HCT116 (cell line): ENCODE results near the gene RAMAC. TPM values are rescaled to one million over a fixed set of nuclear protein-coding genes. Genes with fewer than 3 reads are reported as not detected.

Source experiments
- ATAC-seq: fragments of 200-7000 bp; cut with Tn5 transposase; 2 replicates; pipeline ENCODE4 v1.9.1; 2020; ENCODE audit warnings: mild to moderate bottlenecking, moderate library complexity
- BruUV-seq: library from RNA; stranded (reverse); fragments of 400-500 nt; replicated peaks from 2 replicates; lab custom pipeline; 2021; lab: Mats Ljungman, UMichigan
- CTCF ChIA-PET: fragments of 300-600 bp; sonication (Branson Sonifier 250); formaldehyde crosslinking; loops from one replicate; lab custom pipeline; 2021; ENCODE audit warnings: antibody characterized with exemption; lab: Charles Lee
- POLR2A ChIA-PET: fragments of 300-600, 350-600 bp; sonication (Branson Sonifier 250); formaldehyde crosslinking; loops from one replicate; lab custom pipeline; 2021; ENCODE audit warnings: antibody characterized with exemption; lab: Charles Lee
- RAD21 ChIA-PET, 2 experiments: fragments of 300-600 bp; sonication (Branson Sonifier 250); formaldehyde crosslinking; loops; one replicate each; lab custom pipeline; 2023; ENCODE audit warnings: low total read pairs in 2 of 2; ENCODE audit not compliant: uncharacterized antibody in 2 of 2, unreplicated experiment in 2 of 2, low non-redundant PET in 1 of 2; lab: Charles Lee
- DNase-seq: peaks from one replicate; pipeline ENCODE4 v3.0.0-alpha.2; 2010; ENCODE audit warnings: low read depth, low spot score
- H2AFZ ChIP-seq: fragments of 200-600 bp; shearing (Covaris generic), sonication (generic); 2 replicates; pipeline ENCODE4 v1.6.1; 2017; ENCODE audit warnings: low read depth, mixed run types, mixed read lengths, antibody characterized with exemption, low read length; ENCODE audit not compliant: poor library complexity, severe bottlenecking
- H3K27ac ChIP-seq: 2 replicates; pipeline ENCODE4 v1.5.1; 2012; ENCODE audit warnings: low read depth, low read length
- H3K27me3 ChIP-seq: fragments of 200-600 bp; sonication (generic); 2 replicates; pipeline ENCODE4 v1.6.1; 2016; ENCODE audit warnings: mixed run types, low read length, mixed read lengths; ENCODE audit not compliant: insufficient read depth
- H3K36me3 ChIP-seq, 2 experiments: fragments of 200-500 bp in 1 of 2; fragments of 200-600 bp in 1 of 2; sonication (Bioruptor generic) in 1 of 2; sonication (generic) in 1 of 2; 2 replicates each; pipeline versions ENCODE4 v1.5.1 to v1.6.1; 2014 to 2016; ENCODE audit warnings: low read length in 2 of 2, inconsistent platforms in 1 of 2, mixed read lengths in 1 of 2, mixed run types in 1 of 2; ENCODE audit not compliant: insufficient read depth in 2 of 2, control insufficient read depth in 1 of 2
- H3K4me1 ChIP-seq, 2 experiments: fragments of 200-600 bp in 1 of 2; sonication (generic) in 1 of 2; 2 replicates each; pipeline versions ENCODE4 v1.5.1 to v1.6.1; 2012 to 2017; ENCODE audit warnings: low read length in 2 of 2, inconsistent platforms in 1 of 2, mild to moderate bottlenecking in 1 of 2, mixed read lengths in 1 of 2, mixed run types in 1 of 2, moderate library complexity in 1 of 2; ENCODE audit not compliant: insufficient read depth in 2 of 2, control insufficient read depth in 1 of 2
- H3K4me2 ChIP-seq: fragments of 200-600 bp; sonication (generic); 2 replicates; pipeline ENCODE4 v1.6.1; 2017; ENCODE audit warnings: mixed run types, low read length, mixed read lengths
- H3K4me3 ChIP-seq, 2 experiments: fragments of 200-600 bp in 1 of 2; sonication (generic) in 1 of 2; replicated peaks in 1 of 2; 2 replicates each; pipeline ENCODE4 v1.5.1; 2011 to 2016; ENCODE audit warnings: low read length in 2 of 2, control low read depth in 1 of 2, low read depth in 1 of 2, mild to moderate bottlenecking in 1 of 2, mixed read lengths in 1 of 2, mixed run types in 1 of 2
- H3K79me2 ChIP-seq: fragments of 200-600 bp; sonication (generic); 2 replicates; pipeline ENCODE4 v1.6.1; 2017; ENCODE audit warnings: mild to moderate bottlenecking, mixed run types, low read length, moderate library complexity, mixed read lengths; ENCODE audit not compliant: insufficient read depth
- H3K9ac ChIP-seq: fragments of 200-600 bp; sonication (generic); 2 replicates; pipeline ENCODE4 v1.6.1; 2016; ENCODE audit warnings: low read length, mixed read lengths
- H3K9me2 ChIP-seq: fragments of 200-600 bp; sonication (generic), shearing (Covaris generic); 2 replicates; pipeline ENCODE4 v1.6.1; 2017; ENCODE audit warnings: mixed run types, mild to moderate bottlenecking, moderate library complexity; ENCODE audit not compliant: insufficient read depth
- H3K9me3 ChIP-seq, 2 experiments: fragments of 200-500 bp in 1 of 2; fragments of 200-600 bp in 1 of 2; sonication (Bioruptor generic) in 1 of 2; sonication (generic) in 1 of 2; 2 replicates each; pipeline ENCODE4 v1.6.1; 2014 to 2017; ENCODE audit warnings: low read length in 2 of 2, mixed read lengths in 2 of 2, inconsistent platforms in 1 of 2, low read depth in 1 of 2, mild to moderate bottlenecking in 1 of 2, mixed run types in 1 of 2, moderate library complexity in 1 of 2; ENCODE audit not compliant: control insufficient read depth in 1 of 2, insufficient read depth in 1 of 2
- H4K20me1 ChIP-seq: fragments of 200-600 bp; sonication (generic), shearing (Covaris generic); 2 replicates; pipeline ENCODE4 v1.6.1; 2017; ENCODE audit warnings: mixed run types, mild to moderate bottlenecking, moderate library complexity; ENCODE audit not compliant: insufficient read depth
- EGR1 ChIP-seq: IDR thresholded peaks from 2 replicates; pipeline ENCODE4 v1.6.1; 2012; ENCODE audit warnings: low read depth
- ELF1 ChIP-seq: IDR thresholded peaks from 2 replicates; pipeline ENCODE4 v1.6.1; 2012; ENCODE audit warnings: low read depth, borderline replicate concordance
- FOSL1 ChIP-seq: IDR thresholded peaks from 2 replicates; pipeline ENCODE4 v1.6.1; 2012; ENCODE audit warnings: low read depth
- JUND ChIP-seq: IDR thresholded peaks from 2 replicates; pipeline ENCODE4 v1.6.1; 2012
- POLR2A ChIP-seq: IDR thresholded peaks from 2 replicates; pipeline ENCODE4 v1.7.0; 2011; ENCODE audit warnings: borderline replicate concordance; ENCODE audit not compliant: insufficient read depth, insufficient read length; ENCODE audit errors: extremely low read depth
- POLR2AphosphoS5 ChIP-seq: IDR thresholded peaks from 2 replicates; pipeline ENCODE4 v1.6.1; 2011; ENCODE audit warnings: mild to moderate bottlenecking, low read depth, low read length, moderate library complexity
- RAD21 ChIP-seq: IDR thresholded peaks from 2 replicates; pipeline ENCODE4 v1.6.1; 2012; ENCODE audit warnings: low read depth, mild to moderate bottlenecking
- SIN3A ChIP-seq: IDR thresholded peaks from 2 replicates; pipeline ENCODE4 v1.6.1; 2012; ENCODE audit warnings: low read depth
- SP1 ChIP-seq: IDR thresholded peaks from 2 replicates; pipeline ENCODE4 v1.6.1; 2012; ENCODE audit warnings: low read depth
- SRF ChIP-seq: IDR thresholded peaks from 2 replicates; pipeline ENCODE4 v1.6.1; 2012; ENCODE audit warnings: low read depth
- TCF7L2 ChIP-seq: IDR thresholded peaks from 2 replicates; pipeline ENCODE4 v1.7.0; 2011; ENCODE audit warnings: borderline replicate concordance, inconsistent platforms; ENCODE audit not compliant: insufficient read depth, insufficient read length; ENCODE audit errors: extremely low read depth
- YY1 ChIP-seq: IDR thresholded peaks from 2 replicates; pipeline ENCODE4 v1.6.1; 2011; ENCODE audit warnings: low read length, low read depth, moderate library complexity, mild to moderate bottlenecking; ENCODE audit not compliant: insufficient replicate concordance; ENCODE audit errors: extremely low read depth
- ZFX ChIP-seq: fragments of 450-650 bp; IDR thresholded peaks from 2 replicates; pipeline ENCODE4 v1.6.1; 2017
- ZNF274 ChIP-seq: fragments of 200-500 bp; sonication (Bioruptor generic); IDR thresholded peaks from 2 replicates; pipeline ENCODE4 v1.6.1; 2014; ENCODE audit warnings: mild to moderate bottlenecking, low read depth, low read length, inconsistent platforms
- intact Hi-C: fragments of 100-400 bp; cut with micrococcal nuclease; formaldehyde crosslinking; loops from 2 replicates; pipeline ENCODE4 v1.10.0; 2022
- total RNA-seq: library from RNA; stranded (reverse); gene quantifications from one replicate; pipeline ENCODE4 v1.2.1, GENCODE V29; 2021; ENCODE audit not compliant: unreplicated experiment
- TF ChIP-seq, protein P1 (sequence below): IDR thresholded peaks from 2 replicates; pipeline ENCODE4 v1.6.1; 2011; ENCODE audit warnings: mild to moderate bottlenecking, low read length, moderate library complexity; ENCODE audit not compliant: insufficient replicate concordance; ENCODE audit errors: extremely low read depth
- TF ChIP-seq, protein P2 (sequence below): IDR thresholded peaks from 2 replicates; pipeline ENCODE4 v1.6.1; 2012
- TF ChIP-seq, protein P3 (sequence below): IDR thresholded peaks from 2 replicates; pipeline ENCODE4 v1.6.1; 2012; ENCODE audit warnings: low read depth

The RAMAC gene
- total RNA-seq, 1 experiment from 2014 or later: 16.5 TPM

DNA sequence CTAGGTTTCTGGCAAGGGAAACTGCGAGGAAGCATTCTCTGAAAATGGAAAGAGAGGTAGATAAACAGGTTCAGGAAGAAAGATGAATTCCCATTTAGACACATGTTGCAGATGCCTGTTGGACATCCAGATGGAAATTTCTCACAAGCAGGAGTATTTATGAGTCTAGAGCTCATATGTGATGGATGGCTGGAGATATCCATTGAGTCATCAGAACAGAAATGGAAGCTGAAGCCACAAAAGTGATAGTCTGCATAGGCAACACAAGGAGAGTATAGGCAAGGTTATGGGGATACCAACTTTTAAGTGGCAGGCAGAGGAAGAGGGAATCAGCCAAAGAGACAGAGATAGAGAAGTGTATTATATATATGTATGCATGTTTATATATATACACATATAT lies 6.3 kb upstream of the RAMAC start:
- no peak overlapping the region for H3K4me3 ChIP-seq
- TF ChIP-seq, protein P1, sequence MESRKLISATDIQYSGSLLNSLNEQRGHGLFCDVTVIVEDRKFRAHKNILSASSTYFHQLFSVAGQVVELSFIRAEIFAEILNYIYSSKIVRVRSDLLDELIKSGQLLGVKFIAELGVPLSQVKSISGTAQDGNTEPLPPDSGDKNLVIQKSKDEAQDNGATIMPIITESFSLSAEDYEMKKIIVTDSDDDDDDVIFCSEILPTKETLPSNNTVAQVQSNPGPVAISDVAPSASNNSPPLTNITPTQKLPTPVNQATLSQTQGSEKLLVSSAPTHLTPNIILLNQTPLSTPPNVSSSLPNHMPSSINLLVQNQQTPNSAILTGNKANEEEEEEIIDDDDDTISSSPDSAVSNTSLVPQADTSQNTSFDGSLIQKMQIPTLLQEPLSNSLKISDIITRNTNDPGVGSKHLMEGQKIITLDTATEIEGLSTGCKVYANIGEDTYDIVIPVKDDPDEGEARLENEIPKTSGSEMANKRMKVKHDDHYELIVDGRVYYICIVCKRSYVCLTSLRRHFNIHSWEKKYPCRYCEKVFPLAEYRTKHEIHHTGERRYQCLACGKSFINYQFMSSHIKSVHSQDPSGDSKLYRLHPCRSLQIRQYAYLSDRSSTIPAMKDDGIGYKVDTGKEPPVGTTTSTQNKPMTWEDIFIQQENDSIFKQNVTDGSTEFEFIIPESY: no peak
- TF ChIP-seq ELF1: no peak
- TF ChIP-seq, protein P2, sequence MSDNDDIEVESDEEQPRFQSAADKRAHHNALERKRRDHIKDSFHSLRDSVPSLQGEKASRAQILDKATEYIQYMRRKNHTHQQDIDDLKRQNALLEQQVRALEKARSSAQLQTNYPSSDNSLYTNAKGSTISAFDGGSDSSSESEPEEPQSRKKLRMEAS: no peak
- no peak for TF ChIP-seq ZFX
- TF ChIP-seq YY1: no peak
- no peak for TF ChIP-seq TCF7L2
- no peak for TF ChIP-seq POLR2A
- no peak for TF ChIP-seq SRF
- TF ChIP-seq JUND: no peak
- TF ChIP-seq, protein P3, sequence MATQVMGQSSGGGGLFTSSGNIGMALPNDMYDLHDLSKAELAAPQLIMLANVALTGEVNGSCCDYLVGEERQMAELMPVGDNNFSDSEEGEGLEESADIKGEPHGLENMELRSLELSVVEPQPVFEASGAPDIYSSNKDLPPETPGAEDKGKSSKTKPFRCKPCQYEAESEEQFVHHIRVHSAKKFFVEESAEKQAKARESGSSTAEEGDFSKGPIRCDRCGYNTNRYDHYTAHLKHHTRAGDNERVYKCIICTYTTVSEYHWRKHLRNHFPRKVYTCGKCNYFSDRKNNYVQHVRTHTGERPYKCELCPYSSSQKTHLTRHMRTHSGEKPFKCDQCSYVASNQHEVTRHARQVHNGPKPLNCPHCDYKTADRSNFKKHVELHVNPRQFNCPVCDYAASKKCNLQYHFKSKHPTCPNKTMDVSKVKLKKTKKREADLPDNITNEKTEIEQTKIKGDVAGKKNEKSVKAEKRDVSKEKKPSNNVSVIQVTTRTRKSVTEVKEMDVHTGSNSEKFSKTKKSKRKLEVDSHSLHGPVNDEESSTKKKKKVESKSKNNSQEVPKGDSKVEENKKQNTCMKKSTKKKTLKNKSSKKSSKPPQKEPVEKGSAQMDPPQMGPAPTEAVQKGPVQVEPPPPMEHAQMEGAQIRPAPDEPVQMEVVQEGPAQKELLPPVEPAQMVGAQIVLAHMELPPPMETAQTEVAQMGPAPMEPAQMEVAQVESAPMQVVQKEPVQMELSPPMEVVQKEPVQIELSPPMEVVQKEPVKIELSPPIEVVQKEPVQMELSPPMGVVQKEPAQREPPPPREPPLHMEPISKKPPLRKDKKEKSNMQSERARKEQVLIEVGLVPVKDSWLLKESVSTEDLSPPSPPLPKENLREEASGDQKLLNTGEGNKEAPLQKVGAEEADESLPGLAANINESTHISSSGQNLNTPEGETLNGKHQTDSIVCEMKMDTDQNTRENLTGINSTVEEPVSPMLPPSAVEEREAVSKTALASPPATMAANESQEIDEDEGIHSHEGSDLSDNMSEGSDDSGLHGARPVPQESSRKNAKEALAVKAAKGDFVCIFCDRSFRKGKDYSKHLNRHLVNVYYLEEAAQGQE: no peak
- no peak for TF ChIP-seq POLR2AphosphoS5
- no peak for TF ChIP-seq FOSL1
- TF ChIP-seq RAD21: no peak
- no peak for TF ChIP-seq ZNF274
- no peak for TF ChIP-seq SIN3A
- no peak for TF ChIP-seq SP1
- TF ChIP-seq EGR1: no peak
- TF ChIP-seq, all 23 proteins: peak for 0
- no peak overlapping the region for H3K9ac ChIP-seq
- H3K27me3 ChIP-seq: no peaks in the 10 kb centered on the region
- no peaks in the 10 kb centered on the region for H3K9me2 ChIP-seq
- intact Hi-C loops: no loop called here
- POLR2A ChIA-PET: no interaction called here
- no peak overlapping the region for H2AFZ ChIP-seq
- DNase-seq (no peak), ATAC-seq (no peak)
- H3K4me1 ChIP-seq: no peaks in the 10 kb centered on the region
- H3K27ac ChIP-seq: no peak overlapping the region
- CTCF ChIA-PET: no interaction called here
- H3K79me2 ChIP-seq: no peaks in the 10 kb centered on the region
- RAD21 ChIA-PET: no interaction called here
- H3K4me2 ChIP-seq: no peak overlapping the region
- H3K9me3 ChIP-seq: no peaks in the 10 kb centered on the region
- BruUV-seq: no TSS peak
- H3K36me3 ChIP-seq: no peaks in the 10 kb centered on the region
- H4K20me1 ChIP-seq: no peaks in the 10 kb centered on the region
